MCF 10A (cell line): ENCODE results near the gene PLXNA1. TPM values are rescaled to one million over a fixed set of nuclear protein-coding genes. Genes with fewer than 3 reads are reported as not detected.

Source experiments
- BruUV-seq: library from RNA; stranded (reverse); fragments of 400-500 nt; replicated peaks from 2 replicates; lab custom pipeline; 2021; lab: Mats Ljungman, UMichigan
- CTCF ChIA-PET: fragments of 300-600 bp; sonication (Branson Sonifier 250); formaldehyde crosslinking; extraction: SDS; loops from one replicate; lab custom pipeline; 2021; ENCODE audit warnings: antibody characterized with exemption, inconsistent platforms; lab: Yijun Ruan, JAX
- POLR2A ChIA-PET: fragments of 300-600, 350-650 bp; sonication (Branson Sonifier 250); formaldehyde crosslinking; extraction: SDS; loops from one replicate; lab custom pipeline; 2020; ENCODE audit warnings: antibody characterized with exemption, inconsistent platforms; lab: Yijun Ruan, JAX
- DNase-seq: peaks from one replicate; pipeline ENCODE4 v3.0.0-alpha.2; 2018; ENCODE audit not compliant: unreplicated experiment
- H3K27ac Mint-ChIP-seq: one replicate; pipeline ENCODE4 v1.8.0; 2022; ENCODE audit warnings: mild to moderate bottlenecking, low read depth, mixed read lengths; ENCODE audit not compliant: unreplicated experiment
- H3K27me3 Mint-ChIP-seq: one replicate; pipeline ENCODE4 v1.8.0; 2022; ENCODE audit warnings: mixed read lengths; ENCODE audit not compliant: insufficient read depth, unreplicated experiment
- H3K36me3 Mint-ChIP-seq: one replicate; pipeline ENCODE4 v1.8.0; 2022; ENCODE audit warnings: mild to moderate bottlenecking, moderate library complexity, mixed read lengths; ENCODE audit not compliant: insufficient read depth, unreplicated experiment
- H3K4me1 Mint-ChIP-seq: one replicate; pipeline ENCODE4 v1.8.0; 2022; ENCODE audit warnings: mixed read lengths; ENCODE audit not compliant: insufficient read depth, unreplicated experiment
- H3K4me3 Mint-ChIP-seq: one replicate; pipeline ENCODE4 v1.8.0; 2022; ENCODE audit warnings: mild to moderate bottlenecking, moderate library complexity, mixed read lengths; ENCODE audit not compliant: unreplicated experiment
- H3K9me3 Mint-ChIP-seq: one replicate; pipeline ENCODE4 v1.8.0; 2022; ENCODE audit warnings: mixed read lengths; ENCODE audit not compliant: unreplicated experiment
- intact Hi-C: fragments of 100-400 bp; cut with micrococcal nuclease; formaldehyde crosslinking; loops from 2 replicates; pipeline ENCODE4 v1.14.1; 2022
- total RNA-seq: library from RNA; stranded (reverse); gene quantifications from 2 replicates; pipeline ENCODE4 v1.2.3, GENCODE V29; 2022
- TF ChIP-seq, protein P1 (sequence below): fragments of 200-600 bp; IDR thresholded peaks from one replicate; pipeline ENCODE4 v1.8.0; 2022; ENCODE audit warnings: antibody characterized with exemption, mild to moderate bottlenecking; ENCODE audit not compliant: unreplicated experiment

The PLXNA1 gene
- total RNA-seq, 1 experiment from 2014 or later: 48.4 TPM

GRCh38 chr3:126938520-126939337 is 44.2 kb upstream of the PLXNA1 start:
- ChIA-PET CTCF (interaction anchor here (0.8 to 1.2 kb wide), 2 partner anchors 11 to 193 kb away, joined by 3 read pairs; no protein-coding TSS in a partner anchor), POLR2A (interaction anchor here (0.6 to 1.1 kb wide), 3 partner anchors 11 to 852 kb away, joined by 3 to 5 read pairs (median 3); no protein-coding TSS in a partner anchor)
- peak; percentile 21 for DNase-seq
- H3K4me1 Mint-ChIP-seq: peaks cover 12% of the 10 kb centered on the region
- H3K27ac Mint-ChIP-seq: no peak overlapping the region
- H3K36me3 Mint-ChIP-seq: peaks cover 6% of the 10 kb centered on the region
- BruUV-seq: no TSS peak
- no peaks in the 10 kb centered on the region for H3K27me3 Mint-ChIP-seq
- no peaks in the 10 kb centered on the region for H3K9me3 Mint-ChIP-seq
- intact Hi-C loops: no loop called here
- H3K4me3 Mint-ChIP-seq: no peak overlapping the region
- TF ChIP-seq, protein P1, sequence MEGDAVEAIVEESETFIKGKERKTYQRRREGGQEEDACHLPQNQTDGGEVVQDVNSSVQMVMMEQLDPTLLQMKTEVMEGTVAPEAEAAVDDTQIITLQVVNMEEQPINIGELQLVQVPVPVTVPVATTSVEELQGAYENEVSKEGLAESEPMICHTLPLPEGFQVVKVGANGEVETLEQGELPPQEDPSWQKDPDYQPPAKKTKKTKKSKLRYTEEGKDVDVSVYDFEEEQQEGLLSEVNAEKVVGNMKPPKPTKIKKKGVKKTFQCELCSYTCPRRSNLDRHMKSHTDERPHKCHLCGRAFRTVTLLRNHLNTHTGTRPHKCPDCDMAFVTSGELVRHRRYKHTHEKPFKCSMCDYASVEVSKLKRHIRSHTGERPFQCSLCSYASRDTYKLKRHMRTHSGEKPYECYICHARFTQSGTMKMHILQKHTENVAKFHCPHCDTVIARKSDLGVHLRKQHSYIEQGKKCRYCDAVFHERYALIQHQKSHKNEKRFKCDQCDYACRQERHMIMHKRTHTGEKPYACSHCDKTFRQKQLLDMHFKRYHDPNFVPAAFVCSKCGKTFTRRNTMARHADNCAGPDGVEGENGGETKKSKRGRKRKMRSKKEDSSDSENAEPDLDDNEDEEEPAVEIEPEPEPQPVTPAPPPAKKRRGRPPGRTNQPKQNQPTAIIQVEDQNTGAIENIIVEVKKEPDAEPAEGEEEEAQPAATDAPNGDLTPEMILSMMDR: no peak

GRCh38 chr3:126939338-126939718 is 43.6 kb upstream of the PLXNA1 start:
- Mint-ChIP-seq H3K9me3 (no peaks in the 10 kb centered on the region), H3K36me3 (peaks cover 6% of the 10 kb centered on the region), H3K4me3 (no peak overlapping the region), H3K27ac (no peak overlapping the region), H3K4me1 (peaks cover 12% of the 10 kb centered on the region), H3K27me3 (no peaks in the 10 kb centered on the region)
- ChIA-PET CTCF (interaction anchor here (1.2 kb wide), 1 partner anchor 12 kb away, joined by 3 read pairs; no protein-coding TSS in a partner anchor), POLR2A (interaction anchor here (1.1 kb wide), 1 partner anchor 12 kb away, joined by 5 read pairs; no protein-coding TSS in a partner anchor)
- intact Hi-C loops: no loop called here
- DNase-seq: no peak
- BruUV-seq: no TSS peak
- TF ChIP-seq, protein P1: no peak

DNA sequence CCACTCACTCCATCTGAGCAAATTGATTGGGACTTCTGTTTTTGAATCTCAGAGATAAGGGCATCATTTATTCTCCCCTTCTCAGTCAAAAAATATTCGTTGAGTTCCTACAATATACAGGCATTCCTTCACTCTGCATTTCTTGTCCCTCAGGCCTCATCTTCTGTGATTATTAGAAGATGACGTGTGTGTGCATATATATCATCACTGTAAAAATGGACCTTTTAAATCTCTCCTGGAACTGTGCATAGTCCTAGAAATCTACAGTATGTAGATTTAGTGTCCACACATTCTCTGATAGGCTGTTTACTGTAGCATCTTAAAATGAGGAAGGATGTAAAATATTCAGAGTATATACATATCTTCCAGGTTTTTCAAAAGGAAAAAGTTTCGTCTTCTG is 43.2 kb upstream of the PLXNA1 start:
- no peak for DNase-seq
- intact Hi-C loops: no loop called here
- ChIA-PET POLR2A (interaction anchor here (1.1 kb wide), 1 partner anchor 12 kb away, joined by 5 read pairs; no protein-coding TSS in a partner anchor), CTCF (no interaction called here)
- TF ChIP-seq, protein P1: no peak
- BruUV-seq: no TSS peak
- Mint-ChIP-seq H3K27ac (no peak overlapping the region), H3K36me3 (peaks cover 6% of the 10 kb centered on the region), H3K9me3 (no peaks in the 10 kb centered on the region), H3K27me3 (no peaks in the 10 kb centered on the region), H3K4me1 (peaks cover 12% of the 10 kb centered on the region), H3K4me3 (no peak overlapping the region)

- no peak overlapping the region for H3K27ac Mint-ChIP-seq
- BruUV-seq: no TSS peak
- no peaks in the 10 kb centered on the region for H3K9me3 Mint-ChIP-seq
- H3K27me3 Mint-ChIP-seq: no peaks in the 10 kb centered on the region
- H3K36me3 Mint-ChIP-seq: peaks cover 6% of the 10 kb centered on the region
- peak; percentile 22 for DNase-seq
- no peak overlapping the region for H3K4me3 Mint-ChIP-seq
- intact Hi-C loops: no loop called here
- ChIA-PET POLR2A (no interaction called here), CTCF (no interaction called here)
- TF ChIP-seq, protein P1: no peak
- H3K4me1 Mint-ChIP-seq: peaks cover 12% of the 10 kb centered on the region
Observed at GRCh38 chr3:126941721-126942270, 41.1 kb upstream of the PLXNA1 start.
